ENCODE results near the gene SEPTIN10.

DNA sequence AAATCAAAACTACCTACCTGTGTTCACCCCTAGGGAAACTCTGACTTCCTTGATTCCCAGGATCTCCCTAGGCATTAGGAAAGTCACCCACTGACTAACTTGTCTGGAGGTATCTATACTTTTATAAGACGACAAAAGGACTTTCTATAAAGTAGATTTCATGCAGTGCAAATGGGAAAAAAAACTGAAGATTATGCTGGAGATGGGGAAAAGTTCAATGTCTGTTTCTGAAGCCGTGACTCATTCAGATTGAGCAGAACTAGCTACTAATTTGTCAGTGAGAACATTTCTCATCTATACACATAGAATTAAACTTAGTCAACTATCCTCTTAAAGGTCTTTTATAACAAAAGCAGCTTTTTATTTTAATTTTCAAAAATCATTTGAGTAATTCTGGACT is 6.0 kb downstream of the SEPTIN10 start:
- no peak for TF ChIP-seq POLR2A (IDR thresholded peaks at IDR 0.05)
- TF ChIP-seq, protein P1, sequence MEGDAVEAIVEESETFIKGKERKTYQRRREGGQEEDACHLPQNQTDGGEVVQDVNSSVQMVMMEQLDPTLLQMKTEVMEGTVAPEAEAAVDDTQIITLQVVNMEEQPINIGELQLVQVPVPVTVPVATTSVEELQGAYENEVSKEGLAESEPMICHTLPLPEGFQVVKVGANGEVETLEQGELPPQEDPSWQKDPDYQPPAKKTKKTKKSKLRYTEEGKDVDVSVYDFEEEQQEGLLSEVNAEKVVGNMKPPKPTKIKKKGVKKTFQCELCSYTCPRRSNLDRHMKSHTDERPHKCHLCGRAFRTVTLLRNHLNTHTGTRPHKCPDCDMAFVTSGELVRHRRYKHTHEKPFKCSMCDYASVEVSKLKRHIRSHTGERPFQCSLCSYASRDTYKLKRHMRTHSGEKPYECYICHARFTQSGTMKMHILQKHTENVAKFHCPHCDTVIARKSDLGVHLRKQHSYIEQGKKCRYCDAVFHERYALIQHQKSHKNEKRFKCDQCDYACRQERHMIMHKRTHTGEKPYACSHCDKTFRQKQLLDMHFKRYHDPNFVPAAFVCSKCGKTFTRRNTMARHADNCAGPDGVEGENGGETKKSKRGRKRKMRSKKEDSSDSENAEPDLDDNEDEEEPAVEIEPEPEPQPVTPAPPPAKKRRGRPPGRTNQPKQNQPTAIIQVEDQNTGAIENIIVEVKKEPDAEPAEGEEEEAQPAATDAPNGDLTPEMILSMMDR (IDR thresholded peaks at IDR 0.05): no peak

Measured in tibial nerve (tissue), 3 donors.